HCEC 1CT (cell line): ENCODE data around the gene GALNT1.
A peak's percentile ranks its signal among the peaks of the same experiment; 100 is the strongest.

Experiments used
- DNase-seq: peaks from one replicate; pipeline ENCODE4 v3.0.0-alpha.2; 2017

GALNT1 gene

GRCh38 chr18:35728676-35729075 is 147.1 kb downstream of the GALNT1 start:
- no peak for DNase-seq

- no peak for DNase-seq
These were observed 148.6 kb downstream of the GALNT1 start for GRCh38 chr18:35729991-35730668.

GRCh38 chr18:35730691-35731370 is 149.3 kb downstream of the GALNT1 start:
- no peak for DNase-seq

GRCh38 chr18:35731701-35732100 is 150.2 kb downstream of the GALNT1 start:
- no peak for DNase-seq

GRCh38 chr18:35732162-35732561 is 150.6 kb downstream of the GALNT1 start:
- no peak for DNase-seq

- DNase-seq, result no peak
These were observed 151.1 kb downstream of the GALNT1 start for GRCh38 chr18:35732636-35733035.

GRCh38 chr18:35733408-35733807 is 151.9 kb downstream of the GALNT1 start:
- DNase-seq, result no peak

GRCh38 chr18:35736696-35737095 is 155.2 kb downstream of the GALNT1 start:
- no peak for DNase-seq

GRCh38 chr18:35739778-35740177 is 158.2 kb downstream of the GALNT1 start:
- DNase-seq, result no peak

- no peak for DNase-seq
These were observed 159.1 kb downstream of the GALNT1 start for GRCh38 chr18:35740656-35741055.

GRCh38 chr18:35743916-35744315 is 162.4 kb downstream of the GALNT1 start:
- no peak for DNase-seq

GRCh38 chr18:35745814-35746213 is 164.3 kb downstream of the GALNT1 start:
- no peak for DNase-seq

GRCh38 chr18:35746826-35747339 is 165.3 kb downstream of the GALNT1 start:
- DNase-seq, result no peak

- no peak for DNase-seq
These were observed 166.4 kb downstream of the GALNT1 start for GRCh38 chr18:35747894-35748472.

- no peak for DNase-seq
These were observed 168.2 kb downstream of the GALNT1 start for GRCh38 chr18:35749701-35750100.

- DNase-seq, result no peak
These were observed 169.4 kb downstream of the GALNT1 start for GRCh38 chr18:35750929-35751328.

GRCh38 chr18:35753306-35753910 is 171.9 kb downstream of the GALNT1 start:
- no peak for DNase-seq

GRCh38 chr18:35754464-35754863 is 172.9 kb downstream of the GALNT1 start:
- DNase-seq, result no peak

GRCh38 chr18:35755369-35755768 is 173.8 kb downstream of the GALNT1 start:
- DNase-seq, result no peak

- DNase-seq, result peak; percentile 42
These were observed 175.1 kb downstream of the GALNT1 start for GRCh38 chr18:35756506-35757117.
